ENCODE data around the gene COPG1. TPM values are rescaled to one million over a fixed set of nuclear protein-coding genes. Genes with fewer than 3 reads are reported as not detected.

Gene COPG1
- total and polyA plus RNA-seq, 2 of the 13 experiments (the other 11 are each of a cell fraction or from before 2014, with no cell fraction given), result 98.6 to 166 TPM

DNA sequence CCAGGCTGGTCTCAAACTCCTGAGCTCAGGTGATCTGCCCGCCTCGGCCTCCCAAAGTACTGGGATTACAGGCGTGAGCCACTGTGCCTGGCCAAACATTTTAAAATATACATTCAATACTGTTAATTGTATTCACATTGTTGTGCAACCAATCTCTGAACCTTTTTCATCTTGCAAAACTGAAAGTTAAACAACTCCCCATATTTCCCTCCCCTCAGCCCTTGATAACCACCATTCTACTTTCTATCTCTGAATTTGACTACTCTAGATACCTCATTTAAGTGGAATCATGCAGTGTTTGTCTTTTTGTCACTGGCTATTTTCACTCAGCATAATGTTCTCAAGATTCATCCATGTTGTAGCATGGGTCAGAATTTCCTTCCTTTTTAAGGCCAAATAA, 59.2 kb downstream of the COPG1 start:
- Histone ChIP-seq H4K20me1 (ENCODE audit: insufficient read depth, low read length) (no peaks in the 10 kb centered on the region), H3K9me3 (ENCODE audit: low read length) (no peaks in the 10 kb centered on the region), H3K27me3 (ENCODE audit: control insufficient read depth in 1 of 2, insufficient read depth in 2 of 2, low read length in 2 of 2) (no peaks in the 10 kb centered on the region), H2AFZ (ENCODE audit: low read length) (no peak overlapping the region), H3K9ac (ENCODE audit: insufficient read depth, low read depth, low read length) (no peak overlapping the region), H3K4me1 (ENCODE audit: insufficient read depth, low read length) (peaks cover 35% of the 10 kb centered on the region), H3K27ac (ENCODE audit: extremely low read length, insufficient read depth, low read length) (no peak overlapping the region), H3K4me2 (ENCODE audit: low read depth, low read length) (no peak overlapping the region), H3K36me3 (replicated peaks in 1 of 2; ENCODE audit: control insufficient read depth in 1 of 2, insufficient read depth in 2 of 2, low read length in 2 of 2) (peaks cover 0 to 20% of the 10 kb centered on the region in 2 experiments; a peak in 3 of 5 replicates), H3K4me3 (replicated peaks in 1 of 3; ENCODE audit: insufficient read depth in 1 of 3, low read depth in 2 of 3, low read length in 3 of 3) (no peak overlapping the region), H3K79me2 (ENCODE audit: insufficient read depth, low read length) (no peaks in the 10 kb centered on the region)
- CTCF ChIA-PET (ENCODE audit: low intra/inter-chr PET ratio, low total read pairs), result no interaction called here
- DNase-seq (ENCODE audit: low spot score), result peak; percentile 37
- in situ Hi-C loops (cut with HindIII; ENCODE audit: extremely low pct_ligation_motif_present, low pct_unique_long_range_greater_than_20kb), result no loop called here
- intact Hi-C loops (cut with micrococcal nuclease; ENCODE audit: unreplicated experiment), result no loop called here
- no peak for ATAC-seq
- POLR2A ChIA-PET, result no interaction called here
- 60% methylated on average over 3 of the region's 3 CpGs for WGBS (ENCODE audit: low lambda C conversion rate)
- no peak for TF ChIP-seq ZNF672 (CRISPR knock-in tag; IDR thresholded peaks at IDR 0.05)
- TF ChIP-seq RORA (CRISPR knock-in tag; IDR thresholded peaks at IDR 0.05), result no peak
- no peak for TF ChIP-seq CHD4 (IDR thresholded peaks at IDR 0.05; ENCODE audit: borderline replicate concordance, low read length)
- peak; percentile 69; the same call in 1 of the 2 replicates for TF ChIP-seq CEBPB (IDR thresholded peaks at IDR 0.05; ENCODE audit: borderline replicate concordance, low read depth, low read length)
- no peak for TF ChIP-seq ZNF430 (CRISPR knock-in tag; IDR thresholded peaks at IDR 0.05)
- no peak for TF ChIP-seq SKI (IDR thresholded peaks at IDR 0.05; ENCODE audit: partially characterized antibody)
- TF ChIP-seq SP4 (CRISPR knock-in tag; IDR thresholded peaks at IDR 0.05), result no peak
- no peak for TF ChIP-seq HDAC2 (CRISPR knock-in tag; IDR thresholded peaks at IDR 0.05)
- TF ChIP-seq TAF15 (IDR thresholded peaks at IDR 0.05; ENCODE audit: low read depth, low read length, poor library complexity, severe bottlenecking), result no peak
- TF ChIP-seq MIER3 (CRISPR knock-in tag; IDR thresholded peaks at IDR 0.05; ENCODE audit: borderline replicate concordance), result no peak
- no peak for TF ChIP-seq TMF1 (CRISPR knock-in tag; IDR thresholded peaks at IDR 0.05; ENCODE audit: low read depth)
- TF ChIP-seq ZNF552 (CRISPR knock-in tag; IDR thresholded peaks at IDR 0.05; ENCODE audit: borderline replicate concordance), result no peak
- TF ChIP-seq, protein P1, sequence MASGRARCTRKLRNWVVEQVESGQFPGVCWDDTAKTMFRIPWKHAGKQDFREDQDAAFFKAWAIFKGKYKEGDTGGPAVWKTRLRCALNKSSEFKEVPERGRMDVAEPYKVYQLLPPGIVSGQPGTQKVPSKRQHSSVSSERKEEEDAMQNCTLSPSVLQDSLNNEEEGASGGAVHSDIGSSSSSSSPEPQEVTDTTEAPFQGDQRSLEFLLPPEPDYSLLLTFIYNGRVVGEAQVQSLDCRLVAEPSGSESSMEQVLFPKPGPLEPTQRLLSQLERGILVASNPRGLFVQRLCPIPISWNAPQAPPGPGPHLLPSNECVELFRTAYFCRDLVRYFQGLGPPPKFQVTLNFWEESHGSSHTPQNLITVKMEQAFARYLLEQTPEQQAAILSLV (CRISPR knock-in tag; IDR thresholded peaks at IDR 0.05; ENCODE audit: borderline replicate concordance), result no peak
- TF ChIP-seq CEBPG (CRISPR knock-in tag; IDR thresholded peaks at IDR 0.05), result peak; percentile 45
- TF ChIP-seq, protein P2, sequence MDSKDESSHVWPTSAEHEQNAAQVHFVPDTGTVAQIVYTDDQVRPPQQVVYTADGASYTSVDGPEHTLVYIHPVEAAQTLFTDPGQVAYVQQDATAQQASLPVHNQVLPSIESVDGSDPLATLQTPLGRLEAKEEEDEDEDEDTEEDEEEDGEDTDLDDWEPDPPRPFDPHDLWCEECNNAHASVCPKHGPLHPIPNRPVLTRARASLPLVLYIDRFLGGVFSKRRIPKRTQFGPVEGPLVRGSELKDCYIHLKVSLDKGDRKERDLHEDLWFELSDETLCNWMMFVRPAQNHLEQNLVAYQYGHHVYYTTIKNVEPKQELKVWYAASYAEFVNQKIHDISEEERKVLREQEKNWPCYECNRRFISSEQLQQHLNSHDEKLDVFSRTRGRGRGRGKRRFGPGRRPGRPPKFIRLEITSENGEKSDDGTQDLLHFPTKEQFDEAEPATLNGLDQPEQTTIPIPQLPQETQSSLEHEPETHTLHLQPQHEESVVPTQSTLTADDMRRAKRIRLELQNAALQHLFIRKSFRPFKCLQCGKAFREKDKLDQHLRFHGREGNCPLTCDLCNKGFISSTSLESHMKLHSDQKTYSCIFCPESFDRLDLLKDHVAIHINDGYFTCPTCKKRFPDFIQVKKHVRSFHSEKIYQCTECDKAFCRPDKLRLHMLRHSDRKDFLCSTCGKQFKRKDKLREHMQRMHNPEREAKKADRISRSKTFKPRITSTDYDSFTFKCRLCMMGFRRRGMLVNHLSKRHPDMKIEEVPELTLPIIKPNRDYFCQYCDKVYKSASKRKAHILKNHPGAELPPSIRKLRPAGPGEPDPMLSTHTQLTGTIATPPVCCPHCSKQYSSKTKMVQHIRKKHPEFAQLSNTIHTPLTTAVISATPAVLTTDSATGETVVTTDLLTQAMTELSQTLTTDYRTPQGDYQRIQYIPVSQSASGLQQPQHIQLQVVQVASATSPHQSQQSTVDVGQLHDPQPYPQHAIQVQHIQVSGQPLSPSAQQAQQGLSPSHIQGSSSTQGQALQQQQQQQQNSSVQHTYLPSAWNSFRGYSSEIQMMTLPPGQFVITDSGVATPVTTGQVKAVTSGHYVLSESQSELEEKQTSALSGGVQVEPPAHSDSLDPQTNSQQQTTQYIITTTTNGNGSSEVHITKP (CRISPR knock-in tag; IDR thresholded peaks at IDR 0.05; ENCODE audit: low read depth), result no peak
- no peak for TF ChIP-seq RFXAP (CRISPR knock-in tag; IDR thresholded peaks at IDR 0.05; ENCODE audit: borderline replicate concordance)
- no TSS peak for BruUV-seq (replicated peaks)
- FAIRE-seq, result no peak
